Measurements from ENCODE around the gene ASPDH. TPM values are rescaled to one million over a fixed set of nuclear protein-coding genes. Genes with fewer than 3 reads are reported as not detected.

Gene ASPDH
- total and polyA plus RNA-seq, 2 donors (not counting 3 experiments of a cell fraction or from before 2014, with no cell fraction given) = not detected

- H3K36me3 ChIP-seq (ENCODE audit: control insufficient read depth in 2 of 2, extremely low read depth in 1 of 2, insufficient read depth in 2 of 2, low read length in 2 of 2) = peaks cover 0 to 32% of the 10 kb centered on the region in 2 experiments
- no peak for FAIRE-seq
- no peak overlapping the region for H2AFZ ChIP-seq (ENCODE audit: low read depth, low read length)
- H3K9me3 ChIP-seq (replicated peaks; ENCODE audit: control insufficient read depth, insufficient read depth, low read length) = no peaks in the 10 kb centered on the region
- no peaks in the 10 kb centered on the region for H3K9me1 ChIP-seq (replicated peaks; ENCODE audit: control insufficient read depth, extremely low read depth, insufficient read depth, low read length)
- H3K4me2 ChIP-seq (ENCODE audit: insufficient read depth, low read length) = no peak overlapping the region
- H3K4me3 ChIP-seq (replicated peaks in 1 of 3; ENCODE audit: insufficient read depth in 1 of 3, low read depth in 1 of 3, low read length in 3 of 3) = no peak overlapping the region
- TF ChIP-seq GATA2 (IDR thresholded peaks at IDR 0.05; ENCODE audit: insufficient read depth, insufficient read length, low read depth, low read length) = no peak
- no peak for TF ChIP-seq EZH2 (IDR thresholded peaks at IDR 0.05; ENCODE audit: borderline replicate concordance, low read depth, low read length, severe bottlenecking)
- TF ChIP-seq POLR2AphosphoS5 (IDR thresholded peaks at IDR 0.05; ENCODE audit: insufficient read depth, low read depth, low read length) = no peak
- TF ChIP-seq MYC (IDR thresholded peaks at IDR 0.05; ENCODE audit: low read depth, low read length) = no peak
- TF ChIP-seq, protein P1, sequence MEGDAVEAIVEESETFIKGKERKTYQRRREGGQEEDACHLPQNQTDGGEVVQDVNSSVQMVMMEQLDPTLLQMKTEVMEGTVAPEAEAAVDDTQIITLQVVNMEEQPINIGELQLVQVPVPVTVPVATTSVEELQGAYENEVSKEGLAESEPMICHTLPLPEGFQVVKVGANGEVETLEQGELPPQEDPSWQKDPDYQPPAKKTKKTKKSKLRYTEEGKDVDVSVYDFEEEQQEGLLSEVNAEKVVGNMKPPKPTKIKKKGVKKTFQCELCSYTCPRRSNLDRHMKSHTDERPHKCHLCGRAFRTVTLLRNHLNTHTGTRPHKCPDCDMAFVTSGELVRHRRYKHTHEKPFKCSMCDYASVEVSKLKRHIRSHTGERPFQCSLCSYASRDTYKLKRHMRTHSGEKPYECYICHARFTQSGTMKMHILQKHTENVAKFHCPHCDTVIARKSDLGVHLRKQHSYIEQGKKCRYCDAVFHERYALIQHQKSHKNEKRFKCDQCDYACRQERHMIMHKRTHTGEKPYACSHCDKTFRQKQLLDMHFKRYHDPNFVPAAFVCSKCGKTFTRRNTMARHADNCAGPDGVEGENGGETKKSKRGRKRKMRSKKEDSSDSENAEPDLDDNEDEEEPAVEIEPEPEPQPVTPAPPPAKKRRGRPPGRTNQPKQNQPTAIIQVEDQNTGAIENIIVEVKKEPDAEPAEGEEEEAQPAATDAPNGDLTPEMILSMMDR (IDR thresholded peaks at IDR 0.05; ENCODE audit: extremely low read depth in 1 of 2, insufficient read depth in 1 of 2, low read depth in 1 of 2, low read length in 2 of 2) = no peak
- TF ChIP-seq FOS (IDR thresholded peaks at IDR 0.05; ENCODE audit: borderline replicate concordance, insufficient read depth, low read length) = no peak
- TF ChIP-seq, protein P2, sequence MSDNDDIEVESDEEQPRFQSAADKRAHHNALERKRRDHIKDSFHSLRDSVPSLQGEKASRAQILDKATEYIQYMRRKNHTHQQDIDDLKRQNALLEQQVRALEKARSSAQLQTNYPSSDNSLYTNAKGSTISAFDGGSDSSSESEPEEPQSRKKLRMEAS (IDR thresholded peaks at IDR 0.05; ENCODE audit: insufficient read depth, insufficient read length) = no peak
- TF ChIP-seq JUN (IDR thresholded peaks at IDR 0.05; ENCODE audit: borderline replicate concordance, insufficient read depth, insufficient read length, low read depth) = no peak
- no peak for TF ChIP-seq POLR2A (IDR thresholded peaks at IDR 0.05; ENCODE audit: low read depth, low read length)
- no peaks in the 10 kb centered on the region for H3K27me3 ChIP-seq (ENCODE audit: control insufficient read depth in 2 of 2, insufficient read depth in 2 of 2, low read length in 2 of 2)
- H4K20me1 ChIP-seq (replicated peaks; ENCODE audit: control insufficient read depth, extremely low read depth, insufficient read depth, low read length) = no peaks in the 10 kb centered on the region
- DNase-seq (ENCODE audit: low read depth, low spot score) = no peak
- BruUV-seq (replicated peaks) = no TSS peak
- H3K9ac ChIP-seq (replicated peaks; ENCODE audit: extremely low read depth, insufficient read depth, low read length) = no peak overlapping the region
- peaks cover 7% of the 10 kb centered on the region for H3K79me2 ChIP-seq (ENCODE audit: control insufficient read depth, insufficient read depth, low read length)
- intact Hi-C loops (cut with micrococcal nuclease) (no loop called here), dilution Hi-C loops (cut with MboI; ENCODE audit: extremely low pct_ligation_motif_present, low sequenced_read_pairs) (no loop called here)
- H3K4me1 ChIP-seq (ENCODE audit: control insufficient read depth, extremely low read depth, insufficient read depth, low read length) = peaks cover 7% of the 10 kb centered on the region
- ChIA-PET POLR2A (no interaction called here), CTCF (interaction anchor here (1.6 kb wide), 1 partner anchor 124 kb away, joined by 4 read pairs; no protein-coding TSS in a partner anchor)
- no peak overlapping the region for H3K27ac ChIP-seq (ENCODE audit: insufficient read depth, low read depth, low read length)
Observed at GRCh38 chr19:50481351-50482149, 32.2 kb downstream of the ASPDH start.

All from endothelial cell of umbilical vein (primary cell).